GM21367 (cell line): Measurements from ENCODE around the gene FAM43A.

Source experiments
- ATAC-seq: cut with Tn5 transposase; IDR thresholded peaks from one replicate; pipeline ENCODE4 v1.9.1; 2021; ENCODE audit not compliant: unreplicated experiment

Gene FAM43A

GRCh38 chr3:194707147-194707540, 21.5 kb downstream of the FAM43A start:
- no peak for ATAC-seq

DNA sequence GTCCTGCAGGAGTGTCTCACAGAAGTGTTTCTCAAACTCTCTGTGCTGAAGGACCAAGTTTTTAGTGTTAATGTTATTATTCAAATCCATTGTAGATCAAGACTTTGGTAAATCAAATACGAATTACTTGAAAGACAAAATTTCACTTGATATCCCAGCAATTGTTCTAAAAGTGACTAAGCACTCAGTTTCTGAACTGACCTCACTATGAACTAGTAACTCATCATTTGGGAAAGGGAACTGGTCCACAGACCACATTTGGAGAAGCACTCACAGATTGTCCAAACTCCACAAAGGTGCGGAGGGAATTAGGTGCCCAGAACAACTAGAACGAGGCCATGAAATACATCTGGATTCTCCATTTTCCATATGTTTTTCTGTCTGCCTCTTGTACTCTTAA, 25.6 kb downstream of the FAM43A start:
- no peak for ATAC-seq

DNA sequence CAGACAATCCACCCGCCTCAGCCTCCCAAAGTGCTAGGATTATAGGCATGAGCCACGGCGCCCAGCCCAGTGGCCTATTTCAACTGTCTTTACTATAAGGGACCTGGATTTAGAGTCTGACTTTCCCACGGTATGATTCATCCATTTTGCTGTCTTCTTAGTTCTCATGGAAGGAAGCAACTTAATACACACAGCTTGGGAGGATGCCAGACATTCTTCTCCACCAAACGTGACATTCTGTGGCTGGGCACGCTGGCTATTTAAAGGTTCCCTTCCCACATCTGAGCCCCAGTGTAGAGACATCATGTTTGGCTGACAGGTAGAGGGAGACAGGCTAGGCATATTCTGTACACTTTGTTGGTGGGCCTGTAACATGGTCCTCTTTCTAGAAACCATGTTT, 26.2 kb downstream of the FAM43A start:
- ATAC-seq = no peak

DNA sequence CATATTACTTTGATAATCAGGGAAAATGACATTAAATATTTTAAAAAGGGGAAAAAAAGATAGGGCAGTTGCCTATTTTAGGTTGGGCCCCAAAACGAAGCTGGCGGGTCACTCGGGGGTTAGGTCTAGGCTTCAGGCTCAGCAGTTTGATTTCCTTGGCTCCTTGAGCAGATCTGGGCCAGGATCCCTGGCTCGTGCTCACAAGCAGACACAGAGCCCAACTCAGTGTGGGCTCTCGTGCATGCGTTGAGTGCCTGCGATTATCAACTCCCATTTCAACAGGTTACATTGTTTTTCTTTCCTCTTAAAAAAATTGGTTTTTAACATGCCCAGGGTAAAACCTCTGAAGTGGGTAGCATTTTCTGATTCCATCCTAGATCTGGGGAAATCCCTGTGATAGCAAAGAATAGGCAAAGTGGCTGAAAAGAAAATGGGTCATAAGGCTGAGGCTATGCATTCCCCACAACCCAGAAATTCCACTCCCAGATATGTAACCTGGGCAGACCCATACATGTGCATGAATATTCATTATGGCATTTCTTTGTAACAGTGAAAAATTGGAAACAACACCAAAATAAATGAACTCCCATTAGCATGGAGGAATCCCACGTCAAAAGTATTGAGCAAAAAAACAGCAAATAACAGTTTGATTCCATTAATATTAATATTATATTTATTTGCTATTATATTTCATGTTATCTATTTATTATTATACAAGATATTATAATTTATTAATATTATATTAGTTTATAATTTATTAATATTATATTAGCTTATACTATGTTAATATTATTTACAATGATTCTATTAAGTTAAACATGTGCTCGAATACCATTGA, 27.8 kb downstream of the FAM43A start:
- no peak for ATAC-seq

DNA sequence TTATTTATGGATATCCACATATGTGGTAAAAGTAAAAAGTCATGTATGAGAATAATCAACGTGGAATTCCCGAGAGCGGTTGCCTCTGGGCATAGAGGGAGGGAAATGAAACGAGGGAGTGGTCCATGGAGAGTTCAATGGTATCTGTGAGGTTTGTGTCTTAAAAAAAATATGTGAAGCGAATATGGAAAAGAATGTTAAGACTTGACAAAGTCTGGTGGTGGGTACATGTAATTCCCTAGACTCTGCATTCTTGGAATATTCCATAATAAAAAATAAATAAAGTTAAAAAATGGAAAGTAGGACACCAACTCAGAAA, 28.4 kb downstream of the FAM43A start:
- no peak for ATAC-seq

DNA sequence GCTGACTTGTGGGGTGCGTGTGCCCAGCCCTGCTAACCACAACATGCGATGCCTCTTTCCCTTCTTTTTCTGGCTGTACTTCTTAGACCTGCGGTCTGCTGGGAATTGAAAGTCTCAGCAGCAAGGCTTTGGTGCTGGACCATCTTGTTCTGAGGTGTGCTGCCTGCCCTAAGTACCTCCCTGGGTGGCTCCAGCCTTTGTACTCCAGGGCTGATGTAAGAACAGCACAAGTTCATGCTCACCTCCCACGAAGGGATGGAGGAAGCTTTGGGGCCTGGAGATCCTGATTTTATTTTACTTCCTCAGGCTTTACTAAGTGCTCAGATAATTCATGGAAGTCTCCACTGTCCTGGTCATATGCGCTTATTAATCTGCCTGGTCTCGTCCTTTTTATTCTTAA, 28.9 kb downstream of the FAM43A start:
- no peak for ATAC-seq

DNA sequence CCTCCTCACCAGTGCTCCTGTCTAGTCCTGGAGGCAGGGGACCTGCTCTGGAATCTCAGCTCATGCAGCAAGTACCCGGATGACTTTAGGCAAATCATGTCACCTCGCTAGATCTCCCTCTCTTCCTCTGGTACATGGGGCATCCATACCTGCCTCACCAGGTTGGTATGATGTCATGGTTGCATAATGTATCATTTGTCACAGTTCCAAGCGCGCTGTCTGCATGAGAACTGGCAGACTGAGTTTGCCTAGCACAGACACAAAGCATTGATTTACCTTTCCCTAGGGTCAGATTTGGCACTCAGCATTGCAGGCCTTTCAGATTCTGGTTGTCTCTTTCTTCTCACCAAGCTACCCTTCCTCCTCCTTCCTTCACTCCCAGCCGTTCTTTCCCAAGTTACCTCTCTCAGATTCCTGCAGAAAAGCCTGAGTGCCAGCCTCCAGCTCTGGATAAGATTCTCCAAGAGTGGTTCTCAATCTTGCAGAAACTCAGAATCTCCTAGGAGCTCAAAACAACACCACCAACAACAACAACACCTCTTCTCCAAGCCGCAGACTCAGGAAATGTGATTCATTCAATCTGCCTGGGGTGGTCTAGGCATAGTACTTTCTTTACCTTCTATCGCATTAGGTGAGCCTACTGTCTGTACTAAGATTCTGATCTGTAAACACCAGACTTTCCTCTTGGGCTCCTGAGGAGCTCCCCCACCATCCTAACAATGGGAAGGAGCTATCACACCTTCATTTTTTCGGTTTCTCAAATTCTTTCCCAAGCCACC, 29.5 kb downstream of the FAM43A start:
- no peak for ATAC-seq

- no peak for ATAC-seq
Observed at GRCh38 chr3:194718079-194718478, 32.4 kb downstream of the FAM43A start.

DNA sequence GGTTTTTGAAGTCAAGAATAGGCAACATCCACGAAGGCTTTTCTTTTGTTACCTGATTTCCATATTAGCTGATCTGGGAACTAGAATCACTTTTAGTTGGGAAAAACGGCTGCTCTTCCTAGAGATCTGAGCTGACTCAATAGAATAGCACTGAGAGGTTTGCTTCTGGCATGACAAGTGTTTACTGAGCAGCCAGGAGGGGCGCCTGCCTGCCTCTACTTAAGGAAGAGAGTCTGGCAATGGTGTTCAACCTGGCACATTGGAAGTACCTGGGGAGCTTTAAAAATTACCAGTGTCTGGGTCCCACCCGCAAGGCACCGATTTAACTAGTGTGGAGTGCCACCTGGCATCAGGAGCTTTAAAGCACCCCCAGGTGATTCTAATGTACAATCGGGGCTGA, 34.4 kb downstream of the FAM43A start:
- ATAC-seq = no peak

GRCh38 chr3:194723846-194724618, 38.3 kb downstream of the FAM43A start:
- no peak for ATAC-seq

DNA sequence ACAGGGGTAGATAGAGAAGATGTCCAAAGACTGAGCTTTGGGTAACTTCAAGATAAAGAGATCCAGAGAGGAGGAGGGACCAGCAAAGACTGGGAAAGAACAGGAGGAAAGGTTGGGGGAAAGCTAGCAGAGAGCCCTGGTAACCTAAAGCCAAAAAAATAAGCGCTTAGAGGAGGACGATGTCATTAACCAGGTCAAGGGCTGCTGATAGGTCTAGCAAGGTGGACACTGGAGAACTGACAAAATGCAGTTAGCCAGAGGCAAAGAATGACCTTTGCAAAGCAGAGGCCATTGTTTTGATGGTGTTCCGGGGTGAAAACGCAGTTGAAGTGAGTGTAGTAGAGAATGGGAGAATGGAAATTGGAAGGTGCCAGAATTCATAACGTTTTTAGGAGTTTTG, 39.7 kb downstream of the FAM43A start:
- ATAC-seq = no peak

GRCh38 chr3:194727435-194728128, 41.9 kb downstream of the FAM43A start:
- ATAC-seq = no peak

DNA sequence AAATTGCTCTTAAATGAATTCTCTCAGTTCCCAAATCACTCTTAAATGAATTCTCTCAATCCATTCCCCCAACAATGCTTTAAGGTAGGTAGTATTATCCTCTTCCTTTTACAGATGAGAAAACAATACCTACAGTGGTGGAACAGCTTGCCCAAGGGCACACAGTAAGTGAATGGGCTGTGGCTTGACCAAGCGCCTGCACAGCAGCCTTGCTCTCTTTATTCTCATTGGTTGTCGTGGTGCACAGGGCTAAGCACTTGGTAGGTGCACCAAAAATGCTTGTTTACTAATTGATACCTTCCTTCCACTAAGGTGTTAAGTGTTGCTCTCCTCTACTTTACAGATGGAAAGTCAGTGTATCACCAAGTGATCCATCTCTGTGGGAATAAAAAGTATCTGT, 43.3 kb downstream of the FAM43A start:
- no peak for ATAC-seq

DNA sequence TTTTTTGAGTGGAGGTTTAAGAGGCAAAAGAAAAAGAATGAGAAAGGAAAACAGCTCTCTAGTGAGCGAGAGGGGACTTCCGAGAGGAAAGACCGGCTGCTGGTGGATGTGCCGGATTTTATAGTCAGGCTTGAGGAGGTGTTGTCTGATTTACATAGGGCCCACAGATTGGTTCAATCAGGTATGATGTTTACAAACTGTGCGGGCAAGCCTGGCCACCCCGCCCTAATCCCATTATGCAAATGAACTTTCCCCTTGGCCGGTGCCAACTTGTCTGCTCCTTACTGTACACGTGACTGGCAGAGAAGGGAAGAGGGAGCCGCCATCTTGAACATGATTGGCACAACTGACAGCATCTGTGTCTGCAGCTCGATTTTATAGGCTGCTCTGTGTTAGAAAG, 44.7 kb downstream of the FAM43A start:
- no peak for ATAC-seq

GRCh38 chr3:194731506-194732073, 45.9 kb downstream of the FAM43A start:
- ATAC-seq = no peak

GRCh38 chr3:194732617-194733016, 46.9 kb downstream of the FAM43A start:
- ATAC-seq = no peak

- ATAC-seq = no peak
Observed at GRCh38 chr3:194736277-194736895, 50.7 kb downstream of the FAM43A start.

DNA sequence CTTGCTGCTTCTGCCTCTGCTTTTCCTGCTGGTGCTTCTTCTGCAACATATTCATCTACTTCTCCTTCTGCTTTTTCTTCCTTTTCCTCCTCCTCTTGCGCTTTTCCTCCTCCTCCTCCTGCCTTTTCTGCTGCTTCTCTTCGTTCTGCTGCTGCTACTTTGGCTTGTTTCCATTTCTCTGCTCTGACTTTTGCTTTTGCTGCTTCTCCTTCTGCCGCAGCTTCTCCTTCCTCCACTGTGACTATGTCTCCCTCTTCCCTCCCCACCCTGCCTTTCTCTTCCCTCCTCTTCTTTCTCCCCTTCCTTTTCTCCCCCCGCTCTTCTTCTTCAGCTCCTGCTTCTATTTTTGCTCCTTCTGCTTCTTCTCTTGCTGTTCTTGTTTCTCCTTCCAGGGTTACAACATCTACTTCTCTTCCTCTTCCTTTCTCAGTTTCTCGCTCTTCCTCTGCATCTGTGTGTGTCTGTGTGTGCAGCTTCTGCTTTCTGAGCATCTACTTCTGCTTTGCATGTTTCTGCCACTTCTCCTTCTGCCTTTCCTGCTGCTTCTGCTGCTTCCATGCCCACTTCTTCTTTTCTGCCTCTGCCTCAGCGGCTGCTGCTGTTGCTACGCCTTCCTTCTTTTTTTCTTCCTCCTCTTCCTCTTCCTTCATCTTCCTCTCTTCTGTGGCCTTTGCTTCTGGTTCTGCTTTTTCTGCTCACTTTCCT, 51.4 kb downstream of the FAM43A start:
- no peak for ATAC-seq
